Mesodermal cell (in vitro differentiated cells): ENCODE results near the gene FKBP8.
A peak's percentile ranks its signal among the peaks of the same experiment; 100 is the strongest.
"Not testable (repeated sequence)": the region's sequence is repeated elsewhere in the genome, so short reads cannot be mapped to it uniquely, and the experiment has no call there.

ENCODE experiments used
- H3K27ac ChIP-seq: 2 replicates; pipeline ENCODE4 v1.7.0; 2013; ENCODE audit warnings: mild to moderate bottlenecking, low read depth, low read length, moderate library complexity; ENCODE audit not compliant: severe bottlenecking
- H3K36me3 ChIP-seq: 2 replicates; pipeline ENCODE4 v1.7.1; 2013; ENCODE audit warnings: mild to moderate bottlenecking, low read length, moderate library complexity; ENCODE audit not compliant: control insufficient read depth, insufficient read depth
- H3K4me1 ChIP-seq: one replicate; pipeline ENCODE4 v1.7.1; 2013; ENCODE audit warnings: mild to moderate bottlenecking, low read length; ENCODE audit not compliant: insufficient read depth, control insufficient read depth, poor library complexity, severe bottlenecking
- H3K4me3 ChIP-seq: 2 replicates; pipeline ENCODE4 v1.7.0; 2013; ENCODE audit warnings: low read length, control low read depth, mild to moderate bottlenecking; ENCODE audit not compliant: insufficient read depth, poor library complexity, severe bottlenecking; ENCODE audit errors: extremely low read depth
- H3K9me3 ChIP-seq: 2 replicates; pipeline ENCODE4 v1.7.1; 2013; ENCODE audit warnings: mild to moderate bottlenecking, low read length, moderate library complexity; ENCODE audit not compliant: control insufficient read depth
- WGBS, 2 experiments: methylation state at CpG; one replicate each; pipeline ENCODE4 v1.1.5; 2013; ENCODE audit warnings: missing lambda C conversion rate in 2 of 2; ENCODE audit not compliant: insufficient coverage in 2 of 2; 5-methylcytosine and 5-hydroxymethylcytosine counted together

FKBP8 gene

GRCh38 chr19:18533058-18533457, 10.3 kb downstream of the FKBP8 start:
- Histone ChIP-seq H3K27ac (no peak overlapping the region), H3K4me1 (no peaks in the 10 kb centered on the region), H3K36me3 (peaks cover 56% of the 10 kb centered on the region), H3K4me3 (no peak overlapping the region), H3K9me3 (no peaks in the 10 kb centered on the region)
- 93 to 98% methylated on average over 3 to 4 of the region's 4 CpGs for WGBS, 2 experiments

- Histone ChIP-seq H3K27ac (no peak overlapping the region), H3K9me3 (no peaks in the 10 kb centered on the region), H3K36me3 (peaks cover 49% of the 10 kb centered on the region), H3K4me3 (no peak overlapping the region), H3K4me1 (no peaks in the 10 kb centered on the region)
- WGBS, 2 experiments, result 94 to 98% methylated on average over 16 to 17 of the region's 22 CpGs
Measured at GRCh38 chr19:18532168-18532890, 11.0 kb downstream of the FKBP8 start.

- 98 to 100% methylated on average over 4 to 5 of the region's 9 CpGs for WGBS, 2 experiments
- Histone ChIP-seq H3K9me3 (no peaks in the 10 kb centered on the region), H3K4me3 (no peak overlapping the region), H3K36me3 (peaks cover 41% of the 10 kb centered on the region), H3K4me1 (no peaks in the 10 kb centered on the region), H3K27ac (no peak overlapping the region)
Measured at GRCh38 chr19:18531485-18531884, 11.9 kb downstream of the FKBP8 start.

GRCh38 chr19:18529782-18530181, 13.6 kb downstream of the FKBP8 start:
- Histone ChIP-seq H3K27ac (no peak overlapping the region), H3K9me3 (no peaks in the 10 kb centered on the region), H3K36me3 (peaks cover 25% of the 10 kb centered on the region), H3K4me1 (no peaks in the 10 kb centered on the region), H3K4me3 (no peak overlapping the region)
- WGBS, 2 experiments, result 92 to 98% methylated on average over 5 to 7 of the region's 7 CpGs

- no peak overlapping the region for H3K27ac ChIP-seq
- H3K9me3 ChIP-seq, result no peaks in the 10 kb centered on the region
- H3K36me3 ChIP-seq, result peaks cover 3% of the 10 kb centered on the region
- no peaks in the 10 kb centered on the region for H3K4me1 ChIP-seq
- H3K4me3 ChIP-seq, result no peak overlapping the region
- WGBS, 2 experiments, result 98 to 100% methylated on average over 6 to 8 of the region's 9 CpGs
Measured at GRCh38 chr19:18526316-18526715, 17.1 kb downstream of the FKBP8 start.

GRCh38 chr19:18523841-18524240, 19.5 kb downstream of the FKBP8 start:
- H3K4me3 ChIP-seq, result no peak overlapping the region
- peaks cover 8% of the 10 kb centered on the region for H3K4me1 ChIP-seq
- no peak overlapping the region for H3K27ac ChIP-seq
- H3K9me3 ChIP-seq, result no peaks in the 10 kb centered on the region
- 80 to 91% methylated on average over 8 to 9 of the region's 9 CpGs for WGBS, 2 experiments
- H3K36me3 ChIP-seq, result peaks cover 4% of the 10 kb centered on the region

- H3K4me3 ChIP-seq, H3K4me1 ChIP-seq, H3K36me3 ChIP-seq, H3K9me3 ChIP-seq: not testable (repeated sequence)
- WGBS, 2 experiments, result 87 to 94% methylated on average over 18 to 19 of the region's 19 CpGs
- peak overlapping the region; percentile 39 for H3K27ac ChIP-seq
Measured at GRCh38 chr19:18522862-18523440, 20.4 kb downstream of the FKBP8 start.

- Histone ChIP-seq H3K36me3 (peaks cover 4% of the 10 kb centered on the region), H3K27ac (peak overlapping the region; percentile 98), H3K9me3 (no peaks in the 10 kb centered on the region), H3K4me3 (peak overlapping the region; percentile 96), H3K4me1 (peaks cover 8% of the 10 kb centered on the region)
- WGBS, 2 experiments, result 0 to 2% methylated on average over 29 to 47 of the region's 51 CpGs
Measured at GRCh38 chr19:18522124-18522861, 21.1 kb downstream of the FKBP8 start.

GRCh38 chr19:18521692-18522123, 21.7 kb downstream of the FKBP8 start, which contains the start of gene ELL:
ELL (minus strand) TSS chr19:18522070; CDS start chr19:18522055, 15 bp downstream.
- peak within 1 kb of the TSS; percentile 98 for H3K27ac ChIP-seq
- H3K4me1 ChIP-seq, result peaks cover 9% of the 10 kb centered on the region
- peaks cover 4% of the 10 kb centered on the region for H3K36me3 ChIP-seq
- WGBS, 2 experiments, result 0 to 1% methylated on average over 32 to 51 of the region's 52 CpGs
- peak within 1 kb of the TSS; percentile 96 for H3K4me3 ChIP-seq
- H3K9me3 ChIP-seq, result no peaks in the 10 kb centered on the region

- Histone ChIP-seq H3K36me3 (peaks cover 4% of the 10 kb centered on the region), H3K4me1 (peaks cover 11% of the 10 kb centered on the region), H3K9me3 (no peaks in the 10 kb centered on the region), H3K4me3 (peak overlapping the region; percentile 96), H3K27ac (peak overlapping the region; percentile 98)
- WGBS, 2 experiments, result 1 to 3% methylated on average over 26 to 30 of the region's 41 CpGs
Measured at GRCh38 chr19:18520848-18521691, 22.3 kb downstream of the FKBP8 start.
